Measurements from ENCODE around the gene UNK.
A peak's percentile ranks its signal among the peaks of the same experiment; 100 is the strongest.

UNK gene

GRCh38 chr17:75743625-75744206 is 40.9 kb upstream of the UNK start:
- no peaks in the 10 kb centered on the region for H3K27me3 ChIP-seq (replicated peaks; ENCODE audit: control insufficient read depth, insufficient read depth, low read length, poor library complexity, severe bottlenecking)
- H3K36me3 ChIP-seq (ENCODE audit: control insufficient read depth, insufficient read depth, low read length): no peaks in the 10 kb centered on the region
- no peaks in the 10 kb centered on the region for H3K9me3 ChIP-seq (ENCODE audit: control insufficient read depth, low read length)
- no peaks in the 10 kb centered on the region for H3K4me1 ChIP-seq (ENCODE audit: control insufficient read depth, insufficient read depth, low read length, poor library complexity, severe bottlenecking)
- no peak for DNase-seq
- no peak overlapping the region for H3K27ac ChIP-seq (ENCODE audit: insufficient read depth, low read length, poor library complexity, severe bottlenecking)
- H3K4me3 ChIP-seq (ENCODE audit: insufficient read depth, low read depth, low read length, poor library complexity, severe bottlenecking): no peak overlapping the region

GRCh38 chr17:75748706-75749105 is 35.9 kb upstream of the UNK start:
- no peak for DNase-seq
- no peak overlapping the region for H3K4me3 ChIP-seq (ENCODE audit: insufficient read depth, low read depth, low read length, poor library complexity, severe bottlenecking)
- H3K27me3 ChIP-seq (replicated peaks; ENCODE audit: control insufficient read depth, insufficient read depth, low read length, poor library complexity, severe bottlenecking): no peaks in the 10 kb centered on the region
- H3K36me3 ChIP-seq (ENCODE audit: control insufficient read depth, insufficient read depth, low read length): no peaks in the 10 kb centered on the region
- H3K9me3 ChIP-seq (ENCODE audit: control insufficient read depth, low read length): no peaks in the 10 kb centered on the region
- peaks cover 12% of the 10 kb centered on the region for H3K4me1 ChIP-seq (ENCODE audit: control insufficient read depth, insufficient read depth, low read length, poor library complexity, severe bottlenecking)
- no peak overlapping the region for H3K27ac ChIP-seq (ENCODE audit: insufficient read depth, low read length, poor library complexity, severe bottlenecking)

- DNase-seq: peak; percentile 63 to 80 (median 71)
- Histone ChIP-seq H3K36me3 (ENCODE audit: control insufficient read depth, insufficient read depth, low read length) (no peaks in the 10 kb centered on the region), H3K4me1 (ENCODE audit: control insufficient read depth, insufficient read depth, low read length, poor library complexity, severe bottlenecking) (peaks cover 19% of the 10 kb centered on the region), H3K27ac (ENCODE audit: insufficient read depth, low read length, poor library complexity, severe bottlenecking) (no peak overlapping the region), H3K9me3 (ENCODE audit: control insufficient read depth, low read length) (no peaks in the 10 kb centered on the region), H3K27me3 (replicated peaks; ENCODE audit: control insufficient read depth, insufficient read depth, low read length, poor library complexity, severe bottlenecking) (no peaks in the 10 kb centered on the region), H3K4me3 (ENCODE audit: insufficient read depth, low read depth, low read length, poor library complexity, severe bottlenecking) (no peak overlapping the region)
Observed at GRCh38 chr17:75749545-75750389, 34.8 kb upstream of the UNK start.

- no peak for DNase-seq
Observed at GRCh38 chr17:75750661-75751423, 33.8 kb upstream of the UNK start.

GRCh38 chr17:75751676-75752404 is 32.8 kb upstream of the UNK start:
- Histone ChIP-seq H3K27ac (ENCODE audit: insufficient read depth, low read length, poor library complexity, severe bottlenecking) (no peak overlapping the region), H3K36me3 (ENCODE audit: control insufficient read depth, insufficient read depth, low read length) (no peaks in the 10 kb centered on the region), H3K27me3 (replicated peaks; ENCODE audit: control insufficient read depth, insufficient read depth, low read length, poor library complexity, severe bottlenecking) (no peaks in the 10 kb centered on the region), H3K4me1 (ENCODE audit: control insufficient read depth, insufficient read depth, low read length, poor library complexity, severe bottlenecking) (peaks cover 19% of the 10 kb centered on the region), H3K9me3 (ENCODE audit: control insufficient read depth, low read length) (no peaks in the 10 kb centered on the region), H3K4me3 (ENCODE audit: insufficient read depth, low read depth, low read length, poor library complexity, severe bottlenecking) (no peak overlapping the region)
- DNase-seq: no peak

More at GRCh38 chr17:75750661-75751423, 33.8 kb upstream of the UNK start:
- no peaks in the 10 kb centered on the region for H3K9me3 ChIP-seq (ENCODE audit: control insufficient read depth, low read length)
- no peaks in the 10 kb centered on the region for H3K36me3 ChIP-seq (ENCODE audit: control insufficient read depth, insufficient read depth, low read length)
- no peaks in the 10 kb centered on the region for H3K27me3 ChIP-seq (replicated peaks; ENCODE audit: control insufficient read depth, insufficient read depth, low read length, poor library complexity, severe bottlenecking)
- no peak overlapping the region for H3K27ac ChIP-seq (ENCODE audit: insufficient read depth, low read length, poor library complexity, severe bottlenecking)
- peaks cover 19% of the 10 kb centered on the region for H3K4me1 ChIP-seq (ENCODE audit: control insufficient read depth, insufficient read depth, low read length, poor library complexity, severe bottlenecking)
- H3K4me3 ChIP-seq (ENCODE audit: insufficient read depth, low read depth, low read length, poor library complexity, severe bottlenecking): no peak overlapping the region

- Histone ChIP-seq H3K4me3 (ENCODE audit: insufficient read depth, low read depth, low read length, poor library complexity, severe bottlenecking) (no peak overlapping the region), H3K4me1 (ENCODE audit: control insufficient read depth, insufficient read depth, low read length, poor library complexity, severe bottlenecking) (peaks cover 19% of the 10 kb centered on the region), H3K9me3 (ENCODE audit: control insufficient read depth, low read length) (no peaks in the 10 kb centered on the region), H3K36me3 (ENCODE audit: control insufficient read depth, insufficient read depth, low read length) (no peaks in the 10 kb centered on the region), H3K27me3 (replicated peaks; ENCODE audit: control insufficient read depth, insufficient read depth, low read length, poor library complexity, severe bottlenecking) (no peaks in the 10 kb centered on the region), H3K27ac (ENCODE audit: insufficient read depth, low read length, poor library complexity, severe bottlenecking) (no peak overlapping the region)
- DNase-seq: no peak
Observed at GRCh38 chr17:75752405-75752709, 32.2 kb upstream of the UNK start.

- H3K27ac ChIP-seq (ENCODE audit: insufficient read depth, low read length, poor library complexity, severe bottlenecking): no peak overlapping the region
- peaks cover 19% of the 10 kb centered on the region for H3K4me1 ChIP-seq (ENCODE audit: control insufficient read depth, insufficient read depth, low read length, poor library complexity, severe bottlenecking)
- no peaks in the 10 kb centered on the region for H3K9me3 ChIP-seq (ENCODE audit: control insufficient read depth, low read length)
- H3K4me3 ChIP-seq (ENCODE audit: insufficient read depth, low read depth, low read length, poor library complexity, severe bottlenecking): peak overlapping the region; percentile 61
- no peaks in the 10 kb centered on the region for H3K36me3 ChIP-seq (ENCODE audit: control insufficient read depth, insufficient read depth, low read length)
- no peaks in the 10 kb centered on the region for H3K27me3 ChIP-seq (replicated peaks; ENCODE audit: control insufficient read depth, insufficient read depth, low read length, poor library complexity, severe bottlenecking)
- no peak for DNase-seq
Observed at GRCh38 chr17:75752802-75753513, 31.6 kb upstream of the UNK start.

- peaks cover 19% of the 10 kb centered on the region for H3K4me1 ChIP-seq (ENCODE audit: control insufficient read depth, insufficient read depth, low read length, poor library complexity, severe bottlenecking)
- no peak overlapping the region for H3K27ac ChIP-seq (ENCODE audit: insufficient read depth, low read length, poor library complexity, severe bottlenecking)
- peak overlapping the region; percentile 61 for H3K4me3 ChIP-seq (ENCODE audit: insufficient read depth, low read depth, low read length, poor library complexity, severe bottlenecking)
- H3K36me3 ChIP-seq (ENCODE audit: control insufficient read depth, insufficient read depth, low read length): no peaks in the 10 kb centered on the region
- DNase-seq: peak; percentile 47 to 61 (median 53)
- H3K9me3 ChIP-seq (ENCODE audit: control insufficient read depth, low read length): no peaks in the 10 kb centered on the region
- H3K27me3 ChIP-seq (replicated peaks; ENCODE audit: control insufficient read depth, insufficient read depth, low read length, poor library complexity, severe bottlenecking): no peaks in the 10 kb centered on the region
Observed at GRCh38 chr17:75753514-75754377, 30.9 kb upstream of the UNK start.

Measured in effector memory CD4-positive, alpha-beta T cell (primary cell).